CD4-positive, alpha-beta T cell treated with Interleukin-21 for 1 hour (primary cell): ENCODE data around the gene KRTAP10-7.
"Not testable (repeated sequence)": the region's sequence is repeated elsewhere in the genome, so short reads cannot be mapped to it uniquely, and the experiment has no call there.

ENCODE experiments used
- DNase-seq: peaks from one replicate; pipeline ENCODE4 v3.0.0-alpha.2; 2020

The KRTAP10-7 gene

DNA sequence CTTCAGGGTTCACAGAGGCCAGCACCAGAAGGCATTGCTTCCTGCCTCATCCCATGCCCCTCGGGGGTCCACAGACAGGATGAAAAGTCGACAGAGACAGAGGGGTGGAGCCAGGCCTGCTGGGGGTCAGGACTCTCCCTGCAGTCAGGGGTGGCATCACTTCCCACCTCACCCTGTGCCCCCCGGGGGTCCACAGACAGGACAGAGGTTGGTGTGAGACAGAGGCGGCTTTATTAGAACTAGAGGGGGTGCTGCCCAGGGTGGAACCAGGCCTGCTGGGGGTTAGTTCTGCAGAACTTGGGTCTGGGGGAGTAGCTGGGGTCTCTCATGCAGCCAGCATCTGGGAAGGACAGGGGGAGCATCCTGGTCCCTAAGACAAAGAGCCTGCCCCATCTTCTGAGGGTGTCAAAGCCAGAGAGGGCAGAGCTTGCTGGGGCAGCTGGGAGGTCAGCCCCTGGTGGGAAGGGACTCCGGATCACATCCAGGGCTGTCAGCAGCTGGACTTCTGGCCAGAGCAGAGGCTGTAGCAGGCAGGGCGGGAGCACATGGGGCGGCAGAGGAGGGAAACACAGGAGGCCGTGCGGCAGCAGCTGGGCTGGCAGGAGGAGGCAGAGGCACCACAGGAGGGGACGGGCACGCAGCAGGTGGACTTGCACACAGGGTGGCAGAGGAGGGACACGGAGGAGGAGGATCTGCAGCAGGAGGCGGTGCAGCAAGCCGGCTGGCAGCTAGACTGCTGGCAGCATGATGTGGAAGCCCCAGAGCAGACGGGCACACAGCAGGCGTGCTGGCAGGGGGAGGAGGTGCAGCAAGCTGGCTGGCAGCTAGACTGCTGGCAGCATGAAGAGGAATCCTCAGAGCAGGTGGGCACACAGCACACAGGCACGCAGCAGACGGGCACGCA lies 9.2 kb upstream of the KRTAP10-7 start:
- not testable (repeated sequence) for DNase-seq

DNA sequence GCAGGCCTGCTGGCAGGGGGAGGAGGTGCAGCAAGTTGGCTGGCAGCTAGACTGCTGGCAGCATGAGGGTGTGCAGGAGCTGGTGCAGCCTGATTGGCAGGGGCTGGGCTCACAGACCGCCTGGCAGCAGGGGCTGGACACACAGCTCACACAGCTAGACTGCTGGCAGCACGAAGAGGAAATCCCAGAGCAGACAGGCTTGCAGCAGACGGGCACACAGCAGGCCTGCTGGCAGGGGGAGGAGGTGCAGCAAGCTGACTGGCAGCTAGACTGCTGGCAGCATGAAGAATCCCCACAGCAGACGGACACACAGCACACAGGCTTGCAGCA lies 8.6 kb upstream of the KRTAP10-7 start:
- DNase-seq, result not testable (repeated sequence)

- DNase-seq, result no peak
Measured at GRCh38 chr21:44592446-44593311, 7.7 kb upstream of the KRTAP10-7 start, which contains the start of gene KRTAP10-6. TSS of gene KRTAP10-6 (minus strand) at chr21:44592505. CDS start at chr21:44592484, 21 bp downstream.

DNA sequence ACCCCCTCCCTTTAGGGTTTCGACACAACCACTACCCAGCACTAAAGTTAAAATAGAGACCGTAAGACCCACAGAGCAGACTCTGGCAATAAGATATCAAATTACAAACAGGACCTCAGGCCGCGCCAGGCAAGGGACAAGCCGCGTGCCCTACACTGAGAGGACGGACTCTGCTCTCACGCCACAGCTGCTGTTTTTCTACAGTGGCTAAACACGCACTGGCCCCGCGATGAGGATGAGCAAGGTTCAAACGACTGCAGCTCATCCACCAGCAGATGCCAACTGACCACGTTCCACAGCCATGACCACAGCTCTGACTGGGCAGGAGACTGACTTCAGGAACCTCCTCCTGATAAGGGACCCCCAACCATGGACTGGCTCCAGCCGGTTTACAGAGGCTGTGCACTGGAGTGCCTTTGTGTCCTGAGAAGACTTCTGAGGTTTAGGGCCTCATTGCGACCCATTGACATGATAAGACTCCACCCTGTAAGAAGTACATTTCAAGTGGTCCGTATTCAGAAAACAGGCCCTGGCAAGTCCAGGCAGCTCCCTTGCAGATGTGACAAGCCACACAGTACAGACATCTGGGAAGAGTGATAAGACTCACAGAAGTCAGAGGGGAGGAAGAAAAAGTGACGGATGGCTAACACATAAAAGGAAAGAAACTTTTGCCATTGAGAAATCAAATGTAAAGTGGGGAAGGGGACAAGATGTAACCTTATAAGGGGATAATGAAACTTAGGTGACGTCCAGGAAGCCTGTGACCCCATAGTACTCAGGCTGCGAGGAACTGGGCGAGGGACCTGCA lies 6.6 kb upstream of the KRTAP10-7 start:
- DNase-seq, result no peak

GRCh38 chr21:44594406-44594916 lies 5.9 kb upstream of the KRTAP10-7 start:
- DNase-seq, result no peak

- DNase-seq, result no peak
Measured at GRCh38 chr21:44595524-44595923, 4.9 kb upstream of the KRTAP10-7 start.

DNA sequence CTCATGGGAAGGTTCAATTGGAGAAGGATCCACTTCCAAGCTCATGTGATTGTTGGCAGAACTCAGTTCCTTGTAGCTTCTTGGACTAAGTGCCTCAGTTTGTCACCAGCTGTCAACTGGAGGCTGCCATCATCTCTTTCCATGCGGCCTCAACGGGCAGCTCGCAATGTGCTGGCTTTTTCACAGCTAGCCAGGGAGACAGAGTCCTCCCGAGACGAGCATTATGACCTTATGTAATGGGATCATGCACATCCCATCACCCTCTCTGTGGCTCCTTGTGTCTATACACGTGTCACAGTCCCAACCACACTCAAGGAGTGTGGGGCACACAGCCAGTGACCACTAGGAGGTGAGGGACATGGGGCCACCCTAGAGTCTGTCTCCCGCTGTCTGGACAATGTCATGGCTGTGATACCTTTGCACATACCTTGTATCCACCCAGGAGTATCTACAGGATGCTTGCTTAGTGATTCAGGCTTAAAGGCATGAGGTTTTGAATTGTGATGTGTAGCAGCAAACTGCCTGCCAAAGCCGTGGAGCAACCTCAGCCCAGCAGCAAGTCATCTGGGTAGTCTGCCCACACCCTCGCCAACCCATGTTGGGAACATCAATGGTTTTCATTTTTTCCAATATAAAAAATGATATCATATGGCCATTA lies 4.2 kb upstream of the KRTAP10-7 start:
- DNase-seq, result no peak

DNA sequence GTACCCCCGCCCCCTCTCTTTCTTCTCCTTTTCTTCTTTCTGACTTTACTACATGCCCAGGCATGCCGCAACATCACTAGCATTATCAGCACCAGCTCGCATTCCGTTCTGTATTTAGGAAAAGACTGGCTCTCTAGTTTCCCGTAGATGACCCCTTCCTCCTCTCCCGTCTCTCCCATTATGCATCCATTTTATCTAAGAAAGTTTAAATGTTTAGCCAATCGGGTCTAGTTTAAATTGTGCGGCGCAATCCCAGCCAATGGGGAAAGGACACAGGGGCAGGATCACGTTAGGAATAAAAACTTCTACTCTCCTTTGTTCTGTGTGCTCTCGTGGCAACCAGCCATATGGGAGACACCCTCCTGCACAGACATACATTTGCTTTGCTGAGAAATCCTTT lies 2.3 kb upstream of the KRTAP10-7 start:
- DNase-seq, result no peak

GRCh38 chr21:44599264-44600029 lies 950 bp upstream of the KRTAP10-7 start:
- DNase-seq, result no peak

GRCh38 chr21:44601091-44601490 lies 694 bp downstream of the KRTAP10-7 start:
- DNase-seq, result not testable (repeated sequence)

GRCh38 chr21:44601596-44602462 lies 1.4 kb downstream of the KRTAP10-7 start:
- no peak for DNase-seq

DNA sequence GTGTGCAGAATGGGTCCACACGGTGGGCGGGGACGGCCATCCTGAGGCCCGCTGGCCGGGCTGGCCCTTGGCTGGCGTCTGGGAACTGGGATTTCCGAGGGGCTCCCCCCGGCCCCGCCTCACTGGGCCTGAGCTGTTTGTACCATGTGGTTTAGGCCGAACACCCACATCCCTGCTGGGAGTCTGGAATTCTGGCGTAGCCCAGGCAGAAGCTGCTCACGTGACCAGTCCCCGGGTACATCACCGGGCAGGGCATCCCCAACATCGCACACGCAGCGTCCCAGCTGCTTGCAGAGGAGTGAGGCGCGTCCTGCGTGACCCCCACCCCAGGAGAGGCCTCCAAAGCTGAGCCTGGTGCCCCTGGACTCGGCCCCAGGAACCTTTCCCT lies 2.1 kb downstream of the KRTAP10-7 start:
- DNase-seq, result no peak

- no peak for DNase-seq
Measured at GRCh38 chr21:44603109-44603875, 2.9 kb downstream of the KRTAP10-7 start.

- no peak for DNase-seq
Measured at GRCh38 chr21:44603911-44604310, 3.5 kb downstream of the KRTAP10-7 start.

- no peak for DNase-seq
Measured at GRCh38 chr21:44606495-44606894, 6.1 kb downstream of the KRTAP10-7 start.

DNA sequence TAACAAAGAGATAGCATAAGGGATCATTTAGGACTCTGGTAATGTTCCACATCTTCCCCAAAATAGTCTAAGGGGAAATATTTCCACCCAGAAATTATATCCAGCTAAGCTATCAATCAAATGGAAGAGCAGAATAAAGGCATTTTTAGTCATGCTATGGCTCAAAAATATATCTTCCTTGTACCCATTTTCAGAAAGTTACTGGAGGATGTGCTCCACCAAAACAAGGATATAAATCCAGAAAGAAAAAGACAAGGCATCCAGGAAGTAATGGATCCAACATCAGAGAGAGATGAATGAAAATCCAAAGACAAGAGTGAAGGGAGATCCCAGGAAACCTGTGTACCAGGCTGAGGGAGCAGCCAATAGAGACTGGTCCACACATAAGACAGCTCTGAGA lies 8.8 kb downstream of the KRTAP10-7 start:
- no peak for DNase-seq

DNA sequence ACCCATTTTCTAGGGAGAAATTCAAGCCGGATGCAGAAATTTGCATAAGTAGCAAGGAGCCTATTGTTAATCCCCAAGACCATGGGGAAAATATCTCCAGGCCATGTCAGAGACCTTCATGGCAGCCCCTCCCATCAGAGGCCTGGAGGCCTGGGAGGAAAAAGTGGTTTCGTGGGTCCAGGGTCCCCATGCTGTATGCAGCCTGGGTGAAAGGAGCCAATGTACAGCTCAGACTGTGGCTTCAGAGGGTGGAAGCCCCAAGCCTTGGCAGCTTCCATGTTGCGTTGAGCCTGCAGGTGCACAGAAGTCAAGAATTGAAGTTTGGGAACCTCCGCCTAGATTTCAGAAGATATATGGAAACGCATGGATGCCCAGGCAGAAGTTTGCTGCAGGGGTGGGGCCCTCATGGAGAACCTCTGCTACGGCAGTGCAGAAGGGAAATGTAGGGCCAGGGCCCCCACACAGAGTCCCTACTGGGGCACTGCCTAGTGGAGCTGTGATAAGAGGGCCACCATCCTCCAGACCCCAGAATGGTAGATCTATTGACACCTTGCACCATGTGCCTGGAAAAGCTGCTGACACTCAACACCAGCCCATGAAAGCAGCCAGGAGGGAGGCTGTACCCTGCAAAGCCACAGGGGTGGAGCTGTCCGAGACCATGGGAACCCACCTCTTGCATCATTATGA lies 9.9 kb downstream of the KRTAP10-7 start:
- DNase-seq, result not testable (repeated sequence)

DNA sequence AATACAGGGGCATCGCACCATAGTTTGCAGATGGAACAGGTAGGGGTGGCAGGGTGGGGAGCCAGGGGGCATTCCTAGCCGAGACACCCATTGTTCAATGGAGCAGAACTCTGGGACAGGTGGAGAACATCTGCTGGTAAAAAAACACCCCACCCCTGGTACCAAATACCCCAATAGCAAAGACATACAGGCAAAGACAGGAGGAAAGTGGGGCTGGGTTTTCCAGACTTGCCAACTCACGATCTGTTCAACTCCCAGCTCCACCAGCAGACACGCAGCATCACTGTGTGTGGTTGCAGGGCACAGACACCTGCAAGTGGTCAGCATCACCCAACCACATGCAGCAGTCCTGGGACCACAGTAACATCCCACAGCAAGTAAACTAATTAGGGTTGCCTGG lies 11.2 kb downstream of the KRTAP10-7 start:
- DNase-seq, result no peak

DNA sequence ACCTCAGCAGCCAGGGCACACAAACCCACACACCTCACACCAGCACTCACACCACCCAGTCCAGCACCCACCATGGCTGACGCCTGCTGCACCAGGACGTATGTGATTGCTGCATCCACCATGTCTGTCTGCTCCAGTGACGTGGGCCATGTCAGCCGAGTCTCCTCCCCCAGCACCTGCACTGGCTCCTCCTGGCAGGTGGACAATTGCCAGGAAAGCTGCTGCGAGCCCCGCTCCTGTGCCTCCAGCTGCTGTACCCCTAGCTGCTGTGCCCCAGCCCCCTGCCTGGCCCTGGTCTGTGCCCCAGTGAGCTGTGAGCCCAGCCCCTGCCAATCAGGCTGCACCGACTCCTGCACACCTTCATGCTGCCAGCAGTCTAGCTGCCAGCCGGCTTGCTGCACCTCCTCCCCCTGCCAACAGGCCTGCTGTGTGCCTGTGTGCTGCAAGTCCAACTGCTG lies 11.7 kb downstream of the KRTAP10-7 start, which contains the start of gene KRTAP10-8:
KRTAP10-8 (plus strand) TSS at position 51 of the 458 bp plus-strand sequence; CDS start at position 73, 22 bp downstream.
- DNase-seq, result no peak
